GM20000 (cell line): ENCODE measurements around the gene HAX1.

Experiments used
- DNase-seq: peaks from one replicate; pipeline ENCODE4 v3.0.0; 2012; ENCODE audit warnings: low spot score
- TF ChIP-seq, protein P1 (sequence below): IDR thresholded peaks from 2 replicates; pipeline ENCODE4 v1.5.1; 2012; ENCODE audit warnings: mild to moderate bottlenecking, control low read depth; ENCODE audit errors: extremely low read depth, missing control alignments

HAX1 gene

DNA sequence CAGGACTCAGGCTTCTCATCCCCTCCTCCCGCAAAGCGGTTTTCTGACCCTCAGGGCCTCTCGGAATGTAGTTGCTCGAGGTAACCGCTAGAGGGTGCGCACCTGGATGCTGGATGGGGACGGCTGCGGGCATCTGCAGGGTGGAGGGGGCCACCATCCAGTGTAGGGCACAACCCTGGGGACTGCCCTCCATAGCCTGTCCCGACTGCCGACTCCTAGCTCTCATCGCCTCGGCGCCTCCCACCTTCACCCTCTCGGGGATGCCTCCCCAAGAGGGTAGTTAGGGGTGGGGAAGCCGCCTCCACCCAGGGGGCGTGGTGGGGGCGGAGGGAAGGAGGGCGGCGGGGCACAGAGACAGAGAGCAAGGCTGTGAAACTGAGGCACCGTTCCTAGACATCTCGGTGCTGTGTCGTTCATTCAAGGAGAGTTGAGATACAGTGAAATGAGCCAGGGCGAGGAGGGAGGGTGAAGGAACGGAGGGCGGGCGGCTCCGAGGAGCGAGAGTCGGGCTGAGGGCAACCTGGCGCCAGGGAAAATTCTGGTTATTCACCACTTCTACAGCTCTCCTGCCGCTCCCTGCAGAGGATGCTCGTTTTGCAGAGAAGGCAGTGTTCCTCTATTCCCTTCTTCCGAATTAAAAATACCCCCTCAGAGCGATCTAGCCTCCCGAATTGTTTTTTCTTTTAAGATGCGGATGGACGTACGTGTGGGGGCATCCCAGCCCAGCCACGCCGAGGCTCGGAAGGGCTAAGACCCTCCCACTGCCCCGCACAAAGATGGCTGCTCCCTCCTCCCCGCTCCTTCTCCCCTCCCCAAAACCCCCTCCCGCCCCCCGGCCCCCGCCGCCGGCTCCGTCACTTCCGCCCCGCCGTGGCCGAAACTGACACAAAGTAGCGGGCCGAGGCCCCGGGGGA, 52.5 kb downstream of the HAX1 start, which contains the start of gene ATP8B2:
Gene ATP8B2, plus strand, starts transcription at position 857 of the 914 bp plus-strand sequence. CDS start 2,617 bp downstream, outside the sequence.
- DNase-seq, result peak; percentile 90
- TF ChIP-seq, protein P1, sequence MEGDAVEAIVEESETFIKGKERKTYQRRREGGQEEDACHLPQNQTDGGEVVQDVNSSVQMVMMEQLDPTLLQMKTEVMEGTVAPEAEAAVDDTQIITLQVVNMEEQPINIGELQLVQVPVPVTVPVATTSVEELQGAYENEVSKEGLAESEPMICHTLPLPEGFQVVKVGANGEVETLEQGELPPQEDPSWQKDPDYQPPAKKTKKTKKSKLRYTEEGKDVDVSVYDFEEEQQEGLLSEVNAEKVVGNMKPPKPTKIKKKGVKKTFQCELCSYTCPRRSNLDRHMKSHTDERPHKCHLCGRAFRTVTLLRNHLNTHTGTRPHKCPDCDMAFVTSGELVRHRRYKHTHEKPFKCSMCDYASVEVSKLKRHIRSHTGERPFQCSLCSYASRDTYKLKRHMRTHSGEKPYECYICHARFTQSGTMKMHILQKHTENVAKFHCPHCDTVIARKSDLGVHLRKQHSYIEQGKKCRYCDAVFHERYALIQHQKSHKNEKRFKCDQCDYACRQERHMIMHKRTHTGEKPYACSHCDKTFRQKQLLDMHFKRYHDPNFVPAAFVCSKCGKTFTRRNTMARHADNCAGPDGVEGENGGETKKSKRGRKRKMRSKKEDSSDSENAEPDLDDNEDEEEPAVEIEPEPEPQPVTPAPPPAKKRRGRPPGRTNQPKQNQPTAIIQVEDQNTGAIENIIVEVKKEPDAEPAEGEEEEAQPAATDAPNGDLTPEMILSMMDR, result peak; percentile 91
